Activated effector memory CD4-positive, alpha-beta T cell treated with Interleukin-2 at 50 U/mL for 16 hours (primary cell): ENCODE measurements around the gene TBATA.
"Not testable (repeated sequence)": the region's sequence is repeated elsewhere in the genome, so short reads cannot be mapped to it uniquely, and the experiment has no call there.

Source experiments
- DNase-seq: peaks from one replicate; pipeline ENCODE4 v3.0.0-alpha.2; 2020

The TBATA gene

GRCh38 chr10:70777063-70777875 is 7.9 kb downstream of the TBATA start:
- no peak for DNase-seq

- no peak for DNase-seq
These were observed 8.6 kb downstream of the TBATA start for GRCh38 chr10:70776455-70777005.

- DNase-seq: no peak
These were observed 9.3 kb downstream of the TBATA start for GRCh38 chr10:70775679-70776454.

GRCh38 chr10:70774810-70775678 is 10.1 kb downstream of the TBATA start:
- no peak for DNase-seq

- DNase-seq: no peak
These were observed 11.0 kb downstream of the TBATA start for GRCh38 chr10:70773965-70774809.

GRCh38 chr10:70773461-70773860 is 11.7 kb downstream of the TBATA start:
- DNase-seq: no peak

- no peak for DNase-seq
These were observed 12.6 kb downstream of the TBATA start for GRCh38 chr10:70772627-70773026.

GRCh38 chr10:70771311-70772194 is 13.6 kb downstream of the TBATA start:
- no peak for DNase-seq

- not testable (repeated sequence) for DNase-seq
These were observed 14.7 kb downstream of the TBATA start for GRCh38 chr10:70770516-70770915.

GRCh38 chr10:70770001-70770400 is 15.2 kb downstream of the TBATA start:
- DNase-seq: no peak

GRCh38 chr10:70769121-70769520 is 16.1 kb downstream of the TBATA start:
- DNase-seq: no peak

- DNase-seq: not testable (repeated sequence)
These were observed 17.0 kb downstream of the TBATA start for GRCh38 chr10:70768026-70768685.

GRCh38 chr10:70765794-70766594 is 19.2 kb downstream of the TBATA start:
- DNase-seq: no peak

GRCh38 chr10:70763567-70763966 is 21.6 kb downstream of the TBATA start:
- DNase-seq: no peak

- DNase-seq: no peak
These were observed 22.6 kb downstream of the TBATA start for GRCh38 chr10:70762441-70763175.

GRCh38 chr10:70761727-70762350 is 23.3 kb downstream of the TBATA start:
- DNase-seq: no peak

GRCh38 chr10:70761031-70761601 is 24.1 kb downstream of the TBATA start:
- DNase-seq: no peak
